DOHH2 (cell line): ENCODE results near the gene TC2N.

ENCODE experiments used
- H3F3A ChIP-seq: fragments of 200-600 bp; sonication (generic), shearing (Covaris generic); 2 replicates; pipeline ENCODE4 v1.6.0; 2016; ENCODE audit warnings: antibody characterized with exemption, mild to moderate bottlenecking; ENCODE audit not compliant: control insufficient read depth, insufficient read depth
- H3K27ac ChIP-seq: fragments of 200-600 bp; sonication (generic); 2 replicates; pipeline ENCODE4 v1.5.1; 2014; ENCODE audit warnings: low read depth, mild to moderate bottlenecking, low read length, moderate library complexity
- H3K27me3 ChIP-seq: fragments of 200-600 bp; sonication (generic); 2 replicates; pipeline ENCODE4 v1.6.1; 2014; ENCODE audit warnings: mild to moderate bottlenecking, low read length, mixed read lengths; ENCODE audit not compliant: control insufficient read depth
- H3K36me3 ChIP-seq: fragments of 200-600 bp; sonication (generic); 2 replicates; pipeline ENCODE4 v1.6.1; 2014; ENCODE audit warnings: mild to moderate bottlenecking, low read length, moderate library complexity, mixed read lengths; ENCODE audit not compliant: control insufficient read depth
- H3K4me1 ChIP-seq: fragments of 200-600 bp; sonication (generic); 2 replicates; pipeline ENCODE4 v1.6.1; 2014; ENCODE audit warnings: mild to moderate bottlenecking, low read length, mixed read lengths; ENCODE audit not compliant: control insufficient read depth
- H3K4me2 ChIP-seq: fragments of 200-600 bp; sonication (generic); 2 replicates; pipeline ENCODE4 v1.6.0; 2014; ENCODE audit warnings: mild to moderate bottlenecking, low read length, moderate library complexity
- H3K4me3 ChIP-seq: fragments of 200-600 bp; sonication (generic); 2 replicates; pipeline ENCODE4 v1.5.1; 2014; ENCODE audit warnings: mild to moderate bottlenecking, low read length, mixed read lengths
- H3K79me2 ChIP-seq: fragments of 200-600 bp; sonication (generic); 2 replicates; pipeline ENCODE4 v1.6.1; 2014; ENCODE audit warnings: mild to moderate bottlenecking, low read length, mixed read lengths; ENCODE audit not compliant: control insufficient read depth
- H3K9me2 ChIP-seq: fragments of 200-600 bp; sonication (generic); replicated peaks from 2 replicates; pipeline ENCODE4 v1.6.1; 2014; ENCODE audit warnings: mild to moderate bottlenecking, low read length, mixed read lengths; ENCODE audit not compliant: control insufficient read depth
- H3K9me3 ChIP-seq: fragments of 200-600 bp; sonication (generic); 2 replicates; pipeline ENCODE4 v1.6.1; 2014; ENCODE audit warnings: antibody characterized with exemption, low read length, mixed read lengths; ENCODE audit not compliant: control insufficient read depth, insufficient read depth
- H4K20me1 ChIP-seq: fragments of 200-600 bp; sonication (generic); 2 replicates; pipeline ENCODE4 v1.6.0; 2014; ENCODE audit warnings: low read depth, mild to moderate bottlenecking, antibody characterized with exemption, low read length, moderate library complexity; ENCODE audit not compliant: control insufficient read depth, insufficient read depth
- EZH2phosphoT487 ChIP-seq: fragments of 200-600 bp; sonication (generic); IDR thresholded peaks from 2 replicates; pipeline ENCODE4 v1.6.1; 2017; ENCODE audit warnings: borderline replicate concordance, mild to moderate bottlenecking, antibody characterized with exemption, low read length, moderate library complexity, mixed read lengths
- TF ChIP-seq, protein P1 (sequence below): fragments of 200-600 bp; sonication (generic); IDR thresholded peaks from one replicate; pipeline ENCODE4 v1.5.1; 2014; ENCODE audit warnings: antibody characterized with exemption, mild to moderate bottlenecking, low read depth, low read length; ENCODE audit not compliant: poor library complexity, severe bottlenecking

Gene TC2N

GRCh38 chr14:91731018-91731417 is 136.3 kb downstream of the TC2N start:
- Histone ChIP-seq H3K9me3 (no peaks in the 10 kb centered on the region), H3F3A (no peaks in the 10 kb centered on the region), H3K27me3 (no peaks in the 10 kb centered on the region), H3K4me2 (no peak overlapping the region), H3K4me3 (no peak overlapping the region), H3K27ac (no peak overlapping the region), H3K79me2 (no peaks in the 10 kb centered on the region), H3K36me3 (no peaks in the 10 kb centered on the region), H4K20me1 (no peaks in the 10 kb centered on the region), H3K9me2 (no peaks in the 10 kb centered on the region), H3K4me1 (no peaks in the 10 kb centered on the region)
- no peak for TF ChIP-seq EZH2phosphoT487

GRCh38 chr14:91729756-91730155 is 137.6 kb downstream of the TC2N start:
- Histone ChIP-seq H3K4me1 (no peaks in the 10 kb centered on the region), H3K27me3 (no peaks in the 10 kb centered on the region), H3K36me3 (no peaks in the 10 kb centered on the region), H3K4me2 (no peak overlapping the region), H3K9me3 (no peaks in the 10 kb centered on the region), H4K20me1 (no peaks in the 10 kb centered on the region), H3K27ac (no peak overlapping the region), H3K9me2 (no peaks in the 10 kb centered on the region), H3K79me2 (no peaks in the 10 kb centered on the region), H3K4me3 (no peak overlapping the region), H3F3A (no peaks in the 10 kb centered on the region)
- TF ChIP-seq, protein P1, sequence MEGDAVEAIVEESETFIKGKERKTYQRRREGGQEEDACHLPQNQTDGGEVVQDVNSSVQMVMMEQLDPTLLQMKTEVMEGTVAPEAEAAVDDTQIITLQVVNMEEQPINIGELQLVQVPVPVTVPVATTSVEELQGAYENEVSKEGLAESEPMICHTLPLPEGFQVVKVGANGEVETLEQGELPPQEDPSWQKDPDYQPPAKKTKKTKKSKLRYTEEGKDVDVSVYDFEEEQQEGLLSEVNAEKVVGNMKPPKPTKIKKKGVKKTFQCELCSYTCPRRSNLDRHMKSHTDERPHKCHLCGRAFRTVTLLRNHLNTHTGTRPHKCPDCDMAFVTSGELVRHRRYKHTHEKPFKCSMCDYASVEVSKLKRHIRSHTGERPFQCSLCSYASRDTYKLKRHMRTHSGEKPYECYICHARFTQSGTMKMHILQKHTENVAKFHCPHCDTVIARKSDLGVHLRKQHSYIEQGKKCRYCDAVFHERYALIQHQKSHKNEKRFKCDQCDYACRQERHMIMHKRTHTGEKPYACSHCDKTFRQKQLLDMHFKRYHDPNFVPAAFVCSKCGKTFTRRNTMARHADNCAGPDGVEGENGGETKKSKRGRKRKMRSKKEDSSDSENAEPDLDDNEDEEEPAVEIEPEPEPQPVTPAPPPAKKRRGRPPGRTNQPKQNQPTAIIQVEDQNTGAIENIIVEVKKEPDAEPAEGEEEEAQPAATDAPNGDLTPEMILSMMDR, result no peak
- TF ChIP-seq EZH2phosphoT487, result no peak
